Transverse colon (tissue), 4 donors: ENCODE measurements around the gene TSPYL4. TPM values are rescaled to one million over a fixed set of nuclear protein-coding genes. Genes with fewer than 3 reads are reported as not detected.

Source experiments
- DNase-seq: peaks from one replicate; pipeline ENCODE4 v3.0.0-alpha.2; 2019
- H3K27ac ChIP-seq, 4 donors: fragments of 200-600 bp; sonication (generic); 2 replicates each; pipeline ENCODE4 v1.5.1; 2016 to 2018; ENCODE audit warnings: inconsistent platforms in 4 of 4
- H3K27me3 ChIP-seq: fragments of 200-600 bp; sonication (generic); 2 replicates; pipeline ENCODE4 v1.5.1; 2017; ENCODE audit warnings: inconsistent platforms
- H3K36me3 ChIP-seq, 4 donors: fragments of 200-600 bp; sonication (generic); 2 replicates each; pipeline ENCODE4 v1.5.1; 2017 to 2019; ENCODE audit warnings: inconsistent platforms in 4 of 4
- H3K4me1 ChIP-seq, 4 donors: fragments of 200-600 bp; sonication (generic); 2 replicates each; pipeline ENCODE4 v1.5.1; 2017 to 2020; ENCODE audit warnings: inconsistent platforms in 4 of 4
- H3K4me3 ChIP-seq, 4 donors: fragments of 200-600 bp; sonication (generic); 1 replicate in 1 of 4; 2 replicates in 3 of 4; pipeline versions ENCODE4 v1.5.1 to v1.6.1; 2017 to 2019; ENCODE audit warnings: inconsistent platforms in 4 of 4
- H3K9me3 ChIP-seq, 2 donors: fragments of 200-600 bp; sonication (generic); 2 replicates each; pipeline ENCODE4 v1.5.1; 2017 to 2019; ENCODE audit warnings: inconsistent platforms in 2 of 2
- EP300 ChIP-seq: sonication (generic); formaldehyde crosslinking; IDR thresholded peaks from one replicate; pipeline ENCODE4 v1.6.1; 2017; ENCODE audit warnings: antibody characterized with exemption, low read depth
- POLR2A ChIP-seq: fragments of 450-650 bp; IDR thresholded peaks from one replicate; pipeline ENCODE4 v1.6.1; 2016; ENCODE audit warnings: antibody characterized with exemption, mild to moderate bottlenecking, moderate library complexity
- POLR2AphosphoS5 ChIP-seq, 3 donors: sonication (generic); formaldehyde crosslinking; IDR thresholded peaks; one replicate each; pipeline ENCODE4 v1.6.1; 2016; ENCODE audit warnings: antibody characterized with exemption in 3 of 3
- WGBS, 2 donors: methylation state at CpG; one replicate each; pipeline ENCODE4 v1.1.5; 2018; ENCODE audit warnings: low coverage in 1 of 2; 5-methylcytosine and 5-hydroxymethylcytosine counted together
- in situ Hi-C, 4 donors: fragments of 200-750 bp; cut with MboI; loops; one replicate each; pipeline versions ENCODE4 v1.15.0 to v1.15.1; 2017; ENCODE audit warnings: low sequenced_read_pairs in 3 of 4, low pct_ligation_motif_present in 1 of 4, low pct_unique_long_range_greater_than_20kb in 1 of 4
- intact Hi-C: fragments of 100-400 bp; cut with DNase I; formaldehyde crosslinking; loops from one replicate; pipeline ENCODE4 v1.15.1; 2023; ENCODE audit warnings: low total_unique reads
- total RNA-seq, 4 donors: library from RNA; depleted of rRNA; stranded (reverse); fragments of >200 nt; gene quantifications; one replicate each; pipeline ENCODE4 v1.1.0, GENCODE V29; 2016
- TF ChIP-seq, protein P1 (sequence below), 5 experiments: fragments of 200-600 bp in 3 of 5; fragments of 450-650 bp in 2 of 5; sonication (generic) in 3 of 5; IDR thresholded peaks; 1 replicate in 2 of 5; 2 replicates in 3 of 5; pipeline ENCODE4 v1.5.1; 2016 to 2017; ENCODE audit warnings: antibody characterized with exemption in 5 of 5, inconsistent platforms in 3 of 5, mild to moderate bottlenecking in 2 of 5, moderate library complexity in 1 of 5

The TSPYL4 gene
- total RNA-seq, 4 donors from 2014 or later = 3.0 to 7.8 (median 6.4) TPM

GRCh38 chr6:116292553-116292952, 38.7 kb upstream of the TSPYL4 start:
- H3K27ac ChIP-seq = no peak overlapping the region
- H3K9me3 ChIP-seq = no peaks in the 10 kb centered on the region
- H3K36me3 ChIP-seq = no peaks in the 10 kb centered on the region
- no peaks in the 10 kb centered on the region for H3K4me1 ChIP-seq
- no peak overlapping the region for H3K4me3 ChIP-seq
- WGBS, 2 donors = 85 to 97% methylated on average over 1 of the region's 1 CpG
- TF ChIP-seq POLR2AphosphoS5 (IDR thresholded peaks at IDR 0.05) = no peak
- H3K27me3 ChIP-seq = no peaks in the 10 kb centered on the region
- in situ Hi-C loops (loop anchor here in 1 of 4 donors (10.0 to 25.0 kb wide), 3 partner anchors 120 to 370 kb away; partner anchors contain the start of gene ZUP1), intact Hi-C loops (no loop called here)
- no peak for DNase-seq

- no peaks in the 10 kb centered on the region for H3K4me1 ChIP-seq
- no peaks in the 10 kb centered on the region for H3K27me3 ChIP-seq
- 73 to 77% methylated on average over 4 of the region's 4 CpGs for WGBS, 2 donors
- in situ Hi-C loops (loop anchor here in 1 of 4 donors (10.0 to 25.0 kb wide), 3 partner anchors 120 to 370 kb away; partner anchors contain the start of gene ZUP1), intact Hi-C loops (no loop called here)
- no peak overlapping the region for H3K4me3 ChIP-seq
- no peaks in the 10 kb centered on the region for H3K36me3 ChIP-seq
- H3K9me3 ChIP-seq = no peaks in the 10 kb centered on the region
- no peak for TF ChIP-seq POLR2A
- TF ChIP-seq, protein P1, sequence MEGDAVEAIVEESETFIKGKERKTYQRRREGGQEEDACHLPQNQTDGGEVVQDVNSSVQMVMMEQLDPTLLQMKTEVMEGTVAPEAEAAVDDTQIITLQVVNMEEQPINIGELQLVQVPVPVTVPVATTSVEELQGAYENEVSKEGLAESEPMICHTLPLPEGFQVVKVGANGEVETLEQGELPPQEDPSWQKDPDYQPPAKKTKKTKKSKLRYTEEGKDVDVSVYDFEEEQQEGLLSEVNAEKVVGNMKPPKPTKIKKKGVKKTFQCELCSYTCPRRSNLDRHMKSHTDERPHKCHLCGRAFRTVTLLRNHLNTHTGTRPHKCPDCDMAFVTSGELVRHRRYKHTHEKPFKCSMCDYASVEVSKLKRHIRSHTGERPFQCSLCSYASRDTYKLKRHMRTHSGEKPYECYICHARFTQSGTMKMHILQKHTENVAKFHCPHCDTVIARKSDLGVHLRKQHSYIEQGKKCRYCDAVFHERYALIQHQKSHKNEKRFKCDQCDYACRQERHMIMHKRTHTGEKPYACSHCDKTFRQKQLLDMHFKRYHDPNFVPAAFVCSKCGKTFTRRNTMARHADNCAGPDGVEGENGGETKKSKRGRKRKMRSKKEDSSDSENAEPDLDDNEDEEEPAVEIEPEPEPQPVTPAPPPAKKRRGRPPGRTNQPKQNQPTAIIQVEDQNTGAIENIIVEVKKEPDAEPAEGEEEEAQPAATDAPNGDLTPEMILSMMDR (IDR thresholded peaks at IDR 0.05) = no peak
- TF ChIP-seq EP300 = no peak
- TF ChIP-seq POLR2AphosphoS5 (IDR thresholded peaks at IDR 0.05) = no peak
- DNase-seq = no peak
- no peak overlapping the region for H3K27ac ChIP-seq
These were observed 38.0 kb upstream of the TSPYL4 start for GRCh38 chr6:116291701-116292396.

- 84 to 100% methylated on average over 2 of the region's 2 CpGs for WGBS, 2 donors
- no peak for DNase-seq
- H3K27me3 ChIP-seq = no peaks in the 10 kb centered on the region
- H3K36me3 ChIP-seq = no peaks in the 10 kb centered on the region
- intact Hi-C loops (no loop called here), in situ Hi-C loops (loop anchor here in 1 of 4 donors (10.0 to 25.0 kb wide), 3 partner anchors 122 to 372 kb away; partner anchors contain the start of gene ZUP1)
- no peak overlapping the region for H3K27ac ChIP-seq
- no peak for TF ChIP-seq EP300
- TF ChIP-seq POLR2A = no peak
- TF ChIP-seq, protein P1 (IDR thresholded peaks at IDR 0.05) = no peak
- TF ChIP-seq POLR2AphosphoS5 (IDR thresholded peaks at IDR 0.05) = no peak
- no peak overlapping the region for H3K4me3 ChIP-seq
- H3K9me3 ChIP-seq = no peaks in the 10 kb centered on the region
- H3K4me1 ChIP-seq = no peaks in the 10 kb centered on the region
These were observed 36.9 kb upstream of the TSPYL4 start for GRCh38 chr6:116290799-116291198.

GRCh38 chr6:116289876-116290275, 36.0 kb upstream of the TSPYL4 start:
- intact Hi-C loops (loop anchor here (10.0 kb wide), 1 partner anchor 245 kb away; no protein-coding TSS in a partner anchor), in situ Hi-C loops (loop anchor here in 2 of 4 donors (10.0 to 25.0 kb wide), 3 partner anchors 122 to 372 kb away; partner anchors contain the start of gene ZUP1 (in 1 of the 2))
- 87 to 88% methylated on average over 2 of the region's 2 CpGs for WGBS, 2 donors
- Histone ChIP-seq H3K27ac (no peak overlapping the region), H3K4me1 (no peaks in the 10 kb centered on the region), H3K9me3 (no peaks in the 10 kb centered on the region), H3K4me3 (no peak overlapping the region), H3K36me3 (no peaks in the 10 kb centered on the region), H3K27me3 (no peaks in the 10 kb centered on the region)
- no peak for TF ChIP-seq POLR2A
- no peak for DNase-seq

- in situ Hi-C loops = loop anchor here in 2 of 4 donors (10.0 to 25.0 kb wide), 3 partner anchors 125 to 375 kb away; partner anchors contain the start of gene ZUP1 (in 1 of the 2)
- Histone ChIP-seq H3K36me3 (no peaks in the 10 kb centered on the region), H3K9me3 (no peaks in the 10 kb centered on the region), H3K4me1 (no peaks in the 10 kb centered on the region), H3K4me3 (no peak overlapping the region), H3K27me3 (no peaks in the 10 kb centered on the region), H3K27ac (no peak overlapping the region)
- DNase-seq = no peak
- intact Hi-C loops = loop anchor here (10.0 kb wide), 1 partner anchor 247 kb away; no protein-coding TSS in a partner anchor
- TF ChIP-seq POLR2A (no peak), EP300 (no peak), POLR2AphosphoS5 (IDR thresholded peaks at IDR 0.05) (no peak)
- TF ChIP-seq, protein P1 (IDR thresholded peaks at IDR 0.05) = peak; percentile 76 to 93 (median 87)
- WGBS, 2 donors = 80 to 92% methylated on average over 2 of the region's 2 CpGs
These were observed 33.9 kb upstream of the TSPYL4 start for GRCh38 chr6:116287689-116288282.
